Heart left ventricle (tissue), 16 donors: ENCODE data around the gene SNX19. TPM values are rescaled to one million over a fixed set of nuclear protein-coding genes. Genes with fewer than 3 reads are reported as not detected.

Experiments used
- ATAC-seq, 4 donors: fragments of 200-7000 bp; cut with Tn5 transposase; one replicate each; pipeline ENCODE4 v1.9.1; 2020 to 2022; ENCODE audit warnings: moderate library complexity in 4 of 4, mild to moderate bottlenecking in 3 of 4, moderate number of reproducible peaks in 1 of 4
- DNase-seq, 5 donors: peaks; one replicate each; pipeline ENCODE4 v3.0.0-alpha.2; 2020
- H3K27ac ChIP-seq, 12 donors: fragments of 200-600 bp; sonication (generic) in 4 of 12; one replicate each; pipeline versions ENCODE4 v1.5.0 to v1.8.0; 2016 to 2022; ENCODE audit warnings: mild to moderate bottlenecking in 2 of 12
- H3K27me3 ChIP-seq, 9 donors: fragments of 200-600 bp; sonication (generic) in 2 of 9; one replicate each; pipeline versions ENCODE4 v1.5.1 to v1.8.0; 2016 to 2022; ENCODE audit warnings: mild to moderate bottlenecking in 3 of 9
- H3K36me3 ChIP-seq, 9 donors: fragments of 200-600 bp; sonication (generic) in 2 of 9; one replicate each; pipeline versions ENCODE4 v1.5.0 to v1.8.0; 2018 to 2022; ENCODE audit warnings: mild to moderate bottlenecking in 2 of 9
- H3K4me1 ChIP-seq, 12 donors: fragments of 200-600 bp; sonication (generic) in 4 of 12; one replicate each; pipeline versions ENCODE4 v1.5.0 to v1.8.0; 2016 to 2022; ENCODE audit warnings: mild to moderate bottlenecking in 3 of 12
- H3K4me3 ChIP-seq, 12 donors: fragments of 200-600 bp; sonication (generic) in 4 of 12; one replicate each; pipeline versions ENCODE4 v1.5.0 to v1.8.0; 2017 to 2022; ENCODE audit warnings: mild to moderate bottlenecking in 9 of 12, moderate library complexity in 4 of 12
- H3K9me3 ChIP-seq, 12 donors: fragments of 200-600 bp; sonication (generic) in 4 of 12; one replicate each; pipeline versions ENCODE4 v1.5.0 to v1.8.0; 2016 to 2022; ENCODE audit warnings: mild to moderate bottlenecking in 1 of 12
- POLR2A ChIP-seq, 2 donors: fragments of 450-650 bp; IDR thresholded peaks; one replicate each; pipeline ENCODE4 v1.6.1; 2017; ENCODE audit warnings: antibody characterized with exemption in 2 of 2, mild to moderate bottlenecking in 2 of 2, moderate library complexity in 2 of 2
- WGBS, 4 donors: extraction: QIAGEN DNeasy Blood & Tissue Kit in 2 of 4; methylation state at CpG; one replicate each; pipeline versions ENCODE4 v1.1.5 to v1.1.7; 2013 to 2018; 5-methylcytosine and 5-hydroxymethylcytosine counted together
- intact Hi-C, 10 donors: fragments of 100-400 bp; cut with DNase I; formaldehyde crosslinking; loops; one replicate each; pipeline versions ENCODE4 v1.11.1 to v1.14.2; 2022
- polyA plus RNA-seq, 2 donors: library from polyadenylated mRNA; stranded (reverse); fragments of 200-250 nt; gene quantifications; one replicate each; pipeline ENCODE4 v1.2.3, GENCODE V29; 2013
- total RNA-seq, 9 donors: library from RNA; depleted of rRNA in 2 of 9; stranded (reverse); fragments of >200 nt in 2 of 9; fragmentation: NEBNext Ultra II Directional in 3 of 9; extraction: Animal tissue kit (Norgen Biotek cat#: 25700) in 3 of 9; gene quantifications; one replicate each; pipeline versions ENCODE4 v1.1.0 to v1.2.4, GENCODE V29; 2016 to 2023
- TF ChIP-seq, protein P1 (sequence below), 12 donors: fragments of 200-600 bp; sonication (generic) in 4 of 12; IDR thresholded peaks; one replicate each; pipeline versions ENCODE4 v1.5.0 to v1.8.0; 2018 to 2022; ENCODE audit warnings: antibody characterized with exemption in 12 of 12, mild to moderate bottlenecking in 5 of 12
- donor health status: ischemic (EF 13 %, LVEDD 7.1; RV severe dilation, severe dysfunction).
- donor health status: healthy with polysubstance abuse.
- donor health status: DM: no; HTN: yes; CAD: no.
- donor health status: DM: no; HTN: no; CAD: no.
- donor health status: ischemic (EF 25% LVEDD 6.9; RV normal size, moderate dysfunction).
- donor health status: ischemic (EF 25% LVEDD 5.7; RV mildly dilated, moderate dysfunction).
- donor health status: healthy.
- donor health status: DM: yes; HTN: yes; CAD: no.
- donor health status: ischemic (EF 35%, LVEDD 5.7; RV mildly dilated, moderate dysfunction).
- donor health status: nonischemic (EF 11% LVEDD 7.7; RV severe dilation, severe dysfunction).
- donor health status: DM: yes; HTN: yes; CAD: no.
- donor health status: PGD.
- donor health status: ischemic (EF 29% LVEDD 5.4; RV normal size, mild dysfunction).
- donor health status: nonischemic (EF 23%, LVEDD 6.1; RV moderate dilation, normal function).

Gene SNX19
- total and polyA plus RNA-seq, 11 donors = 10.8 to 121 (median 57.1) TPM

- H3K4me1 ChIP-seq = peaks cover 0 to 39% (median 25%) of the 10 kb centered on the region in 12 donors
- intact Hi-C loops = loop anchor here in 8 of 10 donors (2.0 to 10.0 kb wide), 9 partner anchors 149 to 379 kb away; partner anchors contain the start of gene ADAMTS15 (in 4 of the 8)
- ATAC-seq (no peak), DNase-seq (no peak)
- H3K9me3 ChIP-seq = no peaks in the 10 kb centered on the region
- no peak overlapping the region for H3K4me3 ChIP-seq
- no peaks in the 10 kb centered on the region for H3K27me3 ChIP-seq
- H3K27ac ChIP-seq = peak overlapping the region in 1 of 12 donors; percentile 55
- H3K36me3 ChIP-seq = no peaks in the 10 kb centered on the region
- TF ChIP-seq POLR2A (IDR thresholded peaks at IDR 0.05) = no peak
- TF ChIP-seq, protein P1, sequence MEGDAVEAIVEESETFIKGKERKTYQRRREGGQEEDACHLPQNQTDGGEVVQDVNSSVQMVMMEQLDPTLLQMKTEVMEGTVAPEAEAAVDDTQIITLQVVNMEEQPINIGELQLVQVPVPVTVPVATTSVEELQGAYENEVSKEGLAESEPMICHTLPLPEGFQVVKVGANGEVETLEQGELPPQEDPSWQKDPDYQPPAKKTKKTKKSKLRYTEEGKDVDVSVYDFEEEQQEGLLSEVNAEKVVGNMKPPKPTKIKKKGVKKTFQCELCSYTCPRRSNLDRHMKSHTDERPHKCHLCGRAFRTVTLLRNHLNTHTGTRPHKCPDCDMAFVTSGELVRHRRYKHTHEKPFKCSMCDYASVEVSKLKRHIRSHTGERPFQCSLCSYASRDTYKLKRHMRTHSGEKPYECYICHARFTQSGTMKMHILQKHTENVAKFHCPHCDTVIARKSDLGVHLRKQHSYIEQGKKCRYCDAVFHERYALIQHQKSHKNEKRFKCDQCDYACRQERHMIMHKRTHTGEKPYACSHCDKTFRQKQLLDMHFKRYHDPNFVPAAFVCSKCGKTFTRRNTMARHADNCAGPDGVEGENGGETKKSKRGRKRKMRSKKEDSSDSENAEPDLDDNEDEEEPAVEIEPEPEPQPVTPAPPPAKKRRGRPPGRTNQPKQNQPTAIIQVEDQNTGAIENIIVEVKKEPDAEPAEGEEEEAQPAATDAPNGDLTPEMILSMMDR (IDR thresholded peaks at IDR 0.05) = no peak
- 79 to 89% (median 86%) methylated on average over 5 to 9 of the region's 9 CpGs for whole genome bisulfite sequencing, 4 donors
Measured at GRCh38 chr11:130826572-130826971, 89.7 kb downstream of the SNX19 start.

DNA sequence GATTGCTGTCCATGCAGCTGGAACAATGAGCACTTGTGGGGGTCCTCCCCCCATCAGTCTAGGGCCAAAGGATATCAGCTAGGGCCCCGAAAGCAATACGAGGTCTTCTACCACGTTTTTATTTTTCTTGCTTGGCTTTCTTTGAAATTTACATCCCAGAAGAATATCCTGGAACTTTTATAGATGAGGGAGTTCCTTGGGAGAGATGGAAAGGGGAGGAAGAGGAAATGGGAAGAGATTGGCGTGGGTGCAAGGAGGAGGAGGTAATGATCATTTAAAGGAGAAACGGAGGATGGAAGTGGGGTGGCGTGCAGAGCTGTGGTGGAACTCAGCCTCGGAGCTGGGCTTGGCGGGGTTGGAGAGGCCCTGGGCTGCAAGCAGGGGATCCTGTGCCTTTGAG is 90.3 kb downstream of the SNX19 start:
- DNase-seq (no peak), ATAC-seq (no peak)
- intact Hi-C loops = loop anchor here in 8 of 10 donors (2.0 to 10.0 kb wide), 9 partner anchors 149 to 379 kb away; partner anchors contain the start of gene ADAMTS15 (in 4 of the 8)
- TF ChIP-seq, protein P1 (IDR thresholded peaks at IDR 0.05) = no peak
- Histone ChIP-seq H3K9me3 (no peaks in the 10 kb centered on the region), H3K27me3 (no peaks in the 10 kb centered on the region), H3K36me3 (no peaks in the 10 kb centered on the region), H3K4me3 (no peak overlapping the region), H3K4me1 (peaks cover 0 to 34% (median 22%) of the 10 kb centered on the region in 12 donors), H3K27ac (peak overlapping the region in 1 of 12 donors; percentile 36)
- 75 to 82% (median 81%) methylated on average over 8 of the region's 8 CpGs for WGBS, 4 donors

DNA sequence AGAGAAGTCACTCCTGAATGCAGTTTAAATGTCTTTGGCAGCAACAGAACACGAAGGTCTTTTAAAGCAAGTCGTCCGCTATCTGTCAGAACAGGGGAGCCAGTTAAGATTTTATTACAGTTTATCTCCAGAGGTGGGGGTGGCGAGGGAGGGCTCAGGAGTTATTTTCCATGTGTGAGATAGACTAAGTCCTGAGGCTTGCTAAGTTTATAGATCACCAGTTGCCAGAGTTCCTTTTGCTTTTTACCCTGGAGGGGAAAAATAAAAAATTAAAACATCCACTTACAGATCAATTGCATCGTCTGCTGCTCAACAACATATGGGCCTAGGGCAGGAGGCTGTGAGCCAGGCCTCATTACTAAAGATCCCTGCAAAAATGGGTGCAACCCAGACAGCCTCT is 90.7 kb downstream of the SNX19 start:
- no peaks in the 10 kb centered on the region for H3K27me3 ChIP-seq
- DNase-seq = no peak
- intact Hi-C loops = loop anchor here in 8 of 10 donors (5.0 to 10.0 kb wide), 8 partner anchors 148 to 378 kb away; partner anchors contain the start of gene ADAMTS15 (in 2 of the 8)
- H3K36me3 ChIP-seq = no peaks in the 10 kb centered on the region
- TF ChIP-seq POLR2A (IDR thresholded peaks at IDR 0.05) = no peak
- TF ChIP-seq, protein P1 (IDR thresholded peaks at IDR 0.05) = no peak
- WGBS, 4 donors = 62 to 74% (median 69%) methylated on average over 5 of the region's 5 CpGs
- peak overlapping the region in 1 of 12 donors; percentile 36 for H3K27ac ChIP-seq
- H3K9me3 ChIP-seq = no peaks in the 10 kb centered on the region
- no peak for ATAC-seq
- H3K4me1 ChIP-seq = peaks cover 0 to 30% (median 20%) of the 10 kb centered on the region in 12 donors
- no peak overlapping the region for H3K4me3 ChIP-seq
